NCI-H146 treated with DMSO at 0.1 percent for 48 hours (cell line): ENCODE data around the gene CDK5RAP2.
A peak's percentile ranks its signal among the peaks of the same experiment; 100 is the strongest.

Source experiments
- DNase-seq: peaks from one replicate; lab custom pipeline; 2025; ENCODE audit not compliant: unreplicated experiment; lab: John Stamatoyannopoulos, UW

The CDK5RAP2 gene

GRCh38 chr9:120386390-120387131 lies 193.4 kb downstream of the CDK5RAP2 start:
- peak; percentile 87 for DNase-seq

GRCh38 chr9:120385606-120386389 lies 194.2 kb downstream of the CDK5RAP2 start:
- no peak for DNase-seq

GRCh38 chr9:120384925-120385272 lies 195.1 kb downstream of the CDK5RAP2 start:
- no peak for DNase-seq

GRCh38 chr9:120383999-120384924 lies 195.7 kb downstream of the CDK5RAP2 start:
- DNase-seq, result peak; percentile 62

GRCh38 chr9:120383611-120383998 lies 196.4 kb downstream of the CDK5RAP2 start:
- DNase-seq, result no peak

- DNase-seq, result no peak
Measured at GRCh38 chr9:120382453-120382852, 197.5 kb downstream of the CDK5RAP2 start.

- no peak for DNase-seq
Measured at GRCh38 chr9:120381839-120382238, 198.1 kb downstream of the CDK5RAP2 start.

GRCh38 chr9:120379611-120380010 lies 200.4 kb downstream of the CDK5RAP2 start:
- DNase-seq, result no peak

- no peak for DNase-seq
Measured at GRCh38 chr9:120378680-120379079, 201.3 kb downstream of the CDK5RAP2 start.

GRCh38 chr9:120377268-120378159 lies 202.5 kb downstream of the CDK5RAP2 start:
- no peak for DNase-seq

- DNase-seq, result no peak
Measured at GRCh38 chr9:120376101-120376500, 203.9 kb downstream of the CDK5RAP2 start.

- DNase-seq, result no peak
Measured at GRCh38 chr9:120375316-120375715, 204.7 kb downstream of the CDK5RAP2 start.

- DNase-seq, result no peak
Measured at GRCh38 chr9:120374817-120375216, 205.2 kb downstream of the CDK5RAP2 start.

- DNase-seq, result no peak
Measured at GRCh38 chr9:120374239-120374638, 205.7 kb downstream of the CDK5RAP2 start.

GRCh38 chr9:120372040-120372439 lies 207.9 kb downstream of the CDK5RAP2 start:
- no peak for DNase-seq

GRCh38 chr9:120369608-120370220 lies 210.3 kb downstream of the CDK5RAP2 start:
- no peak for DNase-seq

- DNase-seq, result no peak
Measured at GRCh38 chr9:120368799-120369198, 211.2 kb downstream of the CDK5RAP2 start.

GRCh38 chr9:120366644-120367019 lies 213.3 kb downstream of the CDK5RAP2 start:
- DNase-seq, result no peak

- DNase-seq, result no peak
Measured at GRCh38 chr9:120365386-120365785, 214.6 kb downstream of the CDK5RAP2 start.

GRCh38 chr9:120363697-120364096 lies 216.3 kb downstream of the CDK5RAP2 start:
- no peak for DNase-seq
